ENCODE data around the gene SHQ1.

- TF ChIP-seq, protein P1, sequence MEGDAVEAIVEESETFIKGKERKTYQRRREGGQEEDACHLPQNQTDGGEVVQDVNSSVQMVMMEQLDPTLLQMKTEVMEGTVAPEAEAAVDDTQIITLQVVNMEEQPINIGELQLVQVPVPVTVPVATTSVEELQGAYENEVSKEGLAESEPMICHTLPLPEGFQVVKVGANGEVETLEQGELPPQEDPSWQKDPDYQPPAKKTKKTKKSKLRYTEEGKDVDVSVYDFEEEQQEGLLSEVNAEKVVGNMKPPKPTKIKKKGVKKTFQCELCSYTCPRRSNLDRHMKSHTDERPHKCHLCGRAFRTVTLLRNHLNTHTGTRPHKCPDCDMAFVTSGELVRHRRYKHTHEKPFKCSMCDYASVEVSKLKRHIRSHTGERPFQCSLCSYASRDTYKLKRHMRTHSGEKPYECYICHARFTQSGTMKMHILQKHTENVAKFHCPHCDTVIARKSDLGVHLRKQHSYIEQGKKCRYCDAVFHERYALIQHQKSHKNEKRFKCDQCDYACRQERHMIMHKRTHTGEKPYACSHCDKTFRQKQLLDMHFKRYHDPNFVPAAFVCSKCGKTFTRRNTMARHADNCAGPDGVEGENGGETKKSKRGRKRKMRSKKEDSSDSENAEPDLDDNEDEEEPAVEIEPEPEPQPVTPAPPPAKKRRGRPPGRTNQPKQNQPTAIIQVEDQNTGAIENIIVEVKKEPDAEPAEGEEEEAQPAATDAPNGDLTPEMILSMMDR (IDR thresholded peaks at IDR 0.05; ENCODE audit: insufficient read depth, low read length), result no peak
- TF ChIP-seq POLR2AphosphoS5 (IDR thresholded peaks at IDR 0.05; ENCODE audit: low read depth), result no peak
- no peak for TF ChIP-seq SPI1 (IDR thresholded peaks at IDR 0.05; ENCODE audit: borderline replicate concordance, low read depth)
- no peak for TF ChIP-seq GABPA (IDR thresholded peaks at IDR 0.05; ENCODE audit: low read depth)
These were observed 50.3 kb downstream of the SHQ1 start for GRCh38 chr3:72797773-72798543.
